ENCODE measurements around the gene TRIM24. TPM values are rescaled to one million over a fixed set of nuclear protein-coding genes. Genes with fewer than 3 reads are reported as not detected.

Gene TRIM24
- total and polyA plus RNA-seq, 2 of the 13 experiments (the other 11 are each of a cell fraction or from before 2014, with no cell fraction given) = 100 to 106 TPM

DNA sequence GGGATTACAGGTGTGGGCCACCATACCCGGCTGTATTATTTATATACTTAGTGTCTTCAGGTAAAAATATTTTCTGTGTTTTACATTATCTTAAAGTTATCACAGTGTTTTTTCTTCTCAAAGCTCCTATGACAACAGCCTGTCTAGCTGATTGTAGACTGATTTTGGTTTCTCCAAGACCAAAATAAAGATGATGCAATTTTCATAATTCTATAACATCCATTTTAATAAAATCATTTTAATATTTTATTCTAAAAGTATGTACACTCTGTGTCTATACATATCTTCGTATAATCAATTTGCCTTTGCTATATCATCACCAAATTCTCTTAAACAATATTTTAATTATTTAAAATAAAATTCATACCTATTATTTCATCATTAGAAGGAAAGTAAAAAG lies 108.6 kb downstream of the TRIM24 start:
- no peak overlapping the region for H3K9ac ChIP-seq (ENCODE audit: insufficient read depth, low read depth, low read length)
- no peak for FAIRE-seq
- TF ChIP-seq FOXO1 (CRISPR knock-in tag; IDR thresholded peaks at IDR 0.05) (no peak), MTA3 (CRISPR knock-in tag; IDR thresholded peaks at IDR 0.05) (no peak), RNF2 (conservative IDR thresholded peaks at IDR 0.05; ENCODE audit: low read depth) (no peak), MEF2D (CRISPR knock-in tag; IDR thresholded peaks at IDR 0.05) (no peak)
- no peaks in the 10 kb centered on the region for H3K27me3 ChIP-seq (ENCODE audit: control insufficient read depth in 1 of 2, insufficient read depth in 2 of 2, low read length in 2 of 2)
- peaks cover 1% of the 10 kb centered on the region for H3K79me2 ChIP-seq (ENCODE audit: insufficient read depth, low read length)
- peaks cover 41% of the 10 kb centered on the region for H3K4me1 ChIP-seq (ENCODE audit: insufficient read depth, low read length)
- ChIA-PET POLR2A (no interaction called here), CTCF (ENCODE audit: low intra/inter-chr PET ratio, low total read pairs) (no interaction called here)
- 100% methylated on average over 2 of the region's 2 CpGs for WGBS (ENCODE audit: low lambda C conversion rate)
- H4K20me1 ChIP-seq (ENCODE audit: insufficient read depth, low read length) = no peaks in the 10 kb centered on the region
- no peak overlapping the region for H2AFZ ChIP-seq (ENCODE audit: low read length)
- peaks cover 21 to 83% of the 10 kb centered on the region in 2 experiments for H3K36me3 ChIP-seq (replicated peaks in 1 of 2; ENCODE audit: control insufficient read depth in 1 of 2, insufficient read depth in 2 of 2, low read length in 2 of 2)
- H3K27ac ChIP-seq (ENCODE audit: extremely low read length, insufficient read depth, low read length) = no peak overlapping the region
- BruUV-seq (replicated peaks) = no TSS peak
- ATAC-seq = no peak
- in situ Hi-C loops (cut with HindIII; ENCODE audit: extremely low pct_ligation_motif_present, low pct_unique_long_range_greater_than_20kb) = no loop called here
- intact Hi-C loops (cut with micrococcal nuclease; ENCODE audit: unreplicated experiment) = no loop called here
- no peak overlapping the region for H3K4me3 ChIP-seq (replicated peaks in 1 of 3; ENCODE audit: insufficient read depth in 1 of 3, low read depth in 2 of 3, low read length in 3 of 3)
- no peak for DNase-seq (ENCODE audit: low spot score)
- no peak overlapping the region for H3K4me2 ChIP-seq (ENCODE audit: low read depth, low read length)
- peaks cover 13% of the 10 kb centered on the region; the same call in 1 of the 2 replicates for H3K9me3 ChIP-seq (ENCODE audit: low read length)

DNA sequence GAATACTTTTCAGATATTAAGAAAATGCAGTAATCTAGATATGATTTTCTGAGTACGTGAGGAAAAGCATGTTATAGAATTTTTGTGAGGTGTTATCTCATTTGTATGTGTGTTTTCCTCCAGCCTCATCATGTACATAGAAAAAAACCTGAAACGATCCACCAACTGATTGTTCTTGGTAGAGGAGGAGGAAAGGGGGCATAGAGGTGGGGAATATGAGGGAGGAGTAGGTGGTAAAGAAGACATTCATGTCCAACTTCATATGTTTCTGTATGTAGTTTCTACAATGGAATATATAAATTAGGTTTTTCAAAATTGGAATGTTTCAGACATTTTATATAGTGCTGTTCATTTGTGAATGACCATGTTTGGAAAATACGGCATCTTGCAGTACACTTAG lies 109.4 kb downstream of the TRIM24 start:
- WGBS (ENCODE audit: low lambda C conversion rate) = 97% methylated on average over 3 of the region's 3 CpGs
- DNase-seq (ENCODE audit: low spot score) (no peak), ATAC-seq (no peak), FAIRE-seq (no peak)
- Histone ChIP-seq H3K79me2 (ENCODE audit: insufficient read depth, low read length) (peaks cover 3% of the 10 kb centered on the region), H3K4me3 (replicated peaks in 1 of 3; ENCODE audit: insufficient read depth in 1 of 3, low read depth in 2 of 3, low read length in 3 of 3) (no peak overlapping the region), H3K4me2 (ENCODE audit: low read depth, low read length) (no peak overlapping the region), H2AFZ (ENCODE audit: low read length) (no peak overlapping the region), H3K27ac (ENCODE audit: extremely low read length, insufficient read depth, low read length) (no peak overlapping the region), H3K27me3 (ENCODE audit: control insufficient read depth in 1 of 2, insufficient read depth in 2 of 2, low read length in 2 of 2) (no peaks in the 10 kb centered on the region), H3K36me3 (replicated peaks in 1 of 2; ENCODE audit: control insufficient read depth in 1 of 2, insufficient read depth in 2 of 2, low read length in 2 of 2) (peaks cover 16 to 83% of the 10 kb centered on the region in 2 experiments), H4K20me1 (ENCODE audit: insufficient read depth, low read length) (no peaks in the 10 kb centered on the region), H3K9ac (ENCODE audit: insufficient read depth, low read depth, low read length) (no peak overlapping the region), H3K4me1 (ENCODE audit: insufficient read depth, low read length) (peaks cover 39% of the 10 kb centered on the region), H3K9me3 (ENCODE audit: low read length) (peaks cover 8% of the 10 kb centered on the region; the same call in 1 of the 2 replicates)
- CTCF ChIA-PET (ENCODE audit: low intra/inter-chr PET ratio, low total read pairs) = no interaction called here
- in situ Hi-C loops (cut with HindIII; ENCODE audit: extremely low pct_ligation_motif_present, low pct_unique_long_range_greater_than_20kb) (no loop called here), intact Hi-C loops (cut with micrococcal nuclease; ENCODE audit: unreplicated experiment) (no loop called here)
- no TSS peak for BruUV-seq (replicated peaks)
- POLR2A ChIA-PET = no interaction called here
- TF ChIP-seq ZNF772 (CRISPR knock-in tag; IDR thresholded peaks at IDR 0.05) = no peak
- no peak for TF ChIP-seq HNRNPUL1 (IDR thresholded peaks at IDR 0.05; ENCODE audit: low read depth, low read length)
- TF ChIP-seq ZSCAN5A (CRISPR knock-in tag; IDR thresholded peaks at IDR 0.05; ENCODE audit: borderline replicate concordance) = no peak
- no peak for TF ChIP-seq ZNF124 (CRISPR knock-in tag; IDR thresholded peaks at IDR 0.05)
- no peak for TF ChIP-seq DR1 (CRISPR knock-in tag; IDR thresholded peaks at IDR 0.05)
- no peak for TF ChIP-seq ZNF614 (CRISPR knock-in tag; IDR thresholded peaks at IDR 0.05; ENCODE audit: borderline replicate concordance)
- TF ChIP-seq RNF2 (conservative IDR thresholded peaks at IDR 0.05; ENCODE audit: low read depth) = no peak
- TF ChIP-seq, protein P1, sequence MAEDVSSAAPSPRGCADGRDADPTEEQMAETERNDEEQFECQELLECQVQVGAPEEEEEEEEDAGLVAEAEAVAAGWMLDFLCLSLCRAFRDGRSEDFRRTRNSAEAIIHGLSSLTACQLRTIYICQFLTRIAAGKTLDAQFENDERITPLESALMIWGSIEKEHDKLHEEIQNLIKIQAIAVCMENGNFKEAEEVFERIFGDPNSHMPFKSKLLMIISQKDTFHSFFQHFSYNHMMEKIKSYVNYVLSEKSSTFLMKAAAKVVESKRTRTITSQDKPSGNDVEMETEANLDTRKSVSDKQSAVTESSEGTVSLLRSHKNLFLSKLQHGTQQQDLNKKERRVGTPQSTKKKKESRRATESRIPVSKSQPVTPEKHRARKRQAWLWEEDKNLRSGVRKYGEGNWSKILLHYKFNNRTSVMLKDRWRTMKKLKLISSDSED (CRISPR knock-in tag; IDR thresholded peaks at IDR 0.05) = no peak
- no peak for TF ChIP-seq PHF20 (CRISPR knock-in tag; IDR thresholded peaks at IDR 0.05)
- no peak for TF ChIP-seq IRF9 (CRISPR knock-in tag; IDR thresholded peaks at IDR 0.05; ENCODE audit: borderline replicate concordance)
- no peak for TF ChIP-seq AHR (CRISPR knock-in tag; IDR thresholded peaks at IDR 0.05)
- TF ChIP-seq ZNF510 (CRISPR knock-in tag; IDR thresholded peaks at IDR 0.05; ENCODE audit: low read depth) = no peak
- TF ChIP-seq NBN (conservative IDR thresholded peaks at IDR 0.05) = no peak
- TF ChIP-seq ZNF550 (CRISPR knock-in tag; IDR thresholded peaks at IDR 0.05; ENCODE audit: borderline replicate concordance) = no peak
- TF ChIP-seq TBX3 (IDR thresholded peaks at IDR 0.05; ENCODE audit: borderline replicate concordance) = no peak
